Neural cell (in vitro differentiated cells): ENCODE data around the gene BABAM2. TPM values are rescaled to one million over a fixed set of nuclear protein-coding genes. Genes with fewer than 3 reads are reported as not detected.

Experiments used
- H2AFZ ChIP-seq: fragments of 200-600, 300-800 bp; sonication (generic), shearing (Covaris generic); 2 replicates; pipeline ENCODE4 v1.6.0; 2014; ENCODE audit warnings: low read depth, mild to moderate bottlenecking, antibody characterized with exemption, low read length, moderate library complexity
- H3F3A ChIP-seq: fragments of 200-600 bp; shearing (Covaris generic); 2 replicates; pipeline ENCODE4 v1.6.1; 2016; ENCODE audit warnings: mild to moderate bottlenecking, moderate library complexity, mixed read lengths, antibody characterized with exemption, low read length; ENCODE audit not compliant: insufficient read depth, poor library complexity, severe bottlenecking
- H3K27ac ChIP-seq: fragments of 200-600, 300-800 bp; sonication (generic), shearing (Covaris generic); 2 replicates; pipeline ENCODE4 v1.5.1; 2014; ENCODE audit warnings: mild to moderate bottlenecking, low read length, moderate library complexity
- H3K27me3 ChIP-seq: fragments of 300-800, 200-600 bp; sonication (generic), shearing (Covaris generic); 2 replicates; pipeline ENCODE4 v1.6.0; 2014; ENCODE audit warnings: mild to moderate bottlenecking, low read depth, low read length, moderate library complexity; ENCODE audit not compliant: insufficient read depth
- H3K36me3 ChIP-seq: fragments of 300-800, 200-600 bp; sonication (generic), shearing (Covaris generic); 2 replicates; pipeline ENCODE4 v1.5.1; 2014; ENCODE audit warnings: mild to moderate bottlenecking, antibody characterized with exemption, low read length, moderate library complexity; ENCODE audit not compliant: insufficient read depth
- H3K4me2 ChIP-seq: fragments of 300-800, 200-600 bp; sonication (generic), shearing (Covaris generic); 2 replicates; pipeline ENCODE4 v1.6.0; 2014; ENCODE audit warnings: mild to moderate bottlenecking, low read length
- H3K4me3 ChIP-seq: fragments of 300-800, 200-600 bp; sonication (generic), shearing (Covaris generic); 2 replicates; pipeline ENCODE4 v1.5.1; 2014; ENCODE audit warnings: mild to moderate bottlenecking, low read length, moderate library complexity
- H3K79me2 ChIP-seq: fragments of 200-600 bp; shearing (Covaris generic); replicated peaks from 2 replicates; pipeline ENCODE4 v1.6.0; 2014; ENCODE audit warnings: mild to moderate bottlenecking, low read length, moderate library complexity; ENCODE audit not compliant: insufficient read depth
- H3K9ac ChIP-seq: fragments of 300-800, 200-600 bp; sonication (generic), shearing (Covaris generic); 2 replicates; pipeline ENCODE4 v1.6.1; 2016; ENCODE audit warnings: mild to moderate bottlenecking, low read length, mixed read lengths
- H3K9me2 ChIP-seq: fragments of 200-600 bp; shearing (Covaris generic); 2 replicates; pipeline ENCODE4 v1.6.1; 2016; ENCODE audit warnings: mild to moderate bottlenecking, low read length, mixed read lengths; ENCODE audit not compliant: insufficient read depth
- H3K9me3 ChIP-seq: fragments of 200-600, 300-800 bp; sonication (generic), shearing (Covaris generic); 2 replicates; pipeline ENCODE4 v1.6.1; 2016; ENCODE audit warnings: mild to moderate bottlenecking, mixed run types, low read length, moderate library complexity, mixed read lengths
- H4K20me1 ChIP-seq: fragments of 200-600 bp; shearing (Covaris generic); 2 replicates; pipeline ENCODE4 v1.6.1; 2016; ENCODE audit warnings: mild to moderate bottlenecking, mixed run types; ENCODE audit not compliant: insufficient read depth
- CTCF ChIP-seq: fragments of 450-650 bp; IDR thresholded peaks from 2 replicates; pipeline ENCODE4 v1.5.1; 2014; ENCODE audit warnings: antibody characterized with exemption, mild to moderate bottlenecking, moderate library complexity; ENCODE audit not compliant: poor library complexity, severe bottlenecking
- EP300 ChIP-seq: fragments of 450-650 bp; conservative IDR thresholded peaks from 2 replicates; pipeline ENCODE4 v1.6.1; 2014; ENCODE audit warnings: antibody characterized with exemption, mild to moderate bottlenecking, moderate library complexity; ENCODE audit not compliant: poor library complexity, severe bottlenecking
- EZH2 ChIP-seq: fragments of 200-600, 300-800 bp; shearing (Covaris generic), sonication (generic); IDR thresholded peaks from 2 replicates; pipeline ENCODE4 v1.6.1; 2014; ENCODE audit warnings: antibody characterized with exemption, low read length, borderline replicate concordance, mild to moderate bottlenecking; ENCODE audit not compliant: insufficient read depth, poor library complexity, severe bottlenecking
- MXI1 ChIP-seq: fragments of 450-650 bp; conservative IDR thresholded peaks from 2 replicates; pipeline ENCODE4 v1.6.1; 2014; ENCODE audit warnings: antibody characterized with exemption, mild to moderate bottlenecking; ENCODE audit not compliant: poor library complexity, severe bottlenecking
- POLR2AphosphoS5 ChIP-seq: IDR thresholded peaks from 2 replicates; pipeline ENCODE4 v1.6.1; 2012
- RAD21 ChIP-seq: fragments of 450-650 bp; conservative IDR thresholded peaks from 2 replicates; pipeline ENCODE4 v1.6.1; 2014; ENCODE audit warnings: antibody characterized with exemption, mild to moderate bottlenecking, moderate library complexity
- REST ChIP-seq: IDR thresholded peaks from 2 replicates; pipeline ENCODE4 v1.6.1; 2012; ENCODE audit warnings: borderline replicate concordance
- SMC3 ChIP-seq: fragments of 450-650 bp; conservative IDR thresholded peaks from 2 replicates; pipeline ENCODE4 v1.6.1; 2014; ENCODE audit warnings: antibody characterized with exemption, mild to moderate bottlenecking, moderate library complexity; ENCODE audit not compliant: poor library complexity
- TAF1 ChIP-seq: IDR thresholded peaks from 2 replicates; pipeline ENCODE4 v1.6.1; 2012; ENCODE audit warnings: low read depth
- polyA plus RNA-seq: library from polyadenylated mRNA; depleted of rRNA; stranded (reverse); fragments of >200 nt; gene quantifications from 2 replicates; pipeline ENCODE4 v1.2.3, GENCODE V29; 2014

BABAM2 gene
- polyA plus RNA-seq, 1 donor from 2014 or later = 15.3 TPM

- Histone ChIP-seq H3K9me3 (no peaks in the 10 kb centered on the region), H3K79me2 (no peaks in the 10 kb centered on the region), H3K9ac (no peak overlapping the region), H3K4me2 (no peak overlapping the region), H3K9me2 (no peaks in the 10 kb centered on the region), H4K20me1 (no peaks in the 10 kb centered on the region), H3K27ac (no peak overlapping the region), H2AFZ (no peak overlapping the region), H3K4me3 (no peak overlapping the region), H3K27me3 (no peaks in the 10 kb centered on the region), H3K36me3 (no peaks in the 10 kb centered on the region), H3F3A (no peaks in the 10 kb centered on the region)
- no peak for TF ChIP-seq EZH2
- no peak for TF ChIP-seq TAF1
These were observed 383.2 kb downstream of the BABAM2 start for GRCh38 chr2:28273751-28274150.

GRCh38 chr2:28274911-28275685, 384.6 kb downstream of the BABAM2 start:
- no peaks in the 10 kb centered on the region for H3K79me2 ChIP-seq
- no peak overlapping the region for H2AFZ ChIP-seq
- no peaks in the 10 kb centered on the region for H3K27me3 ChIP-seq
- H3K9me3 ChIP-seq = no peaks in the 10 kb centered on the region
- H3K27ac ChIP-seq = no peak overlapping the region
- H3K9me2 ChIP-seq = no peaks in the 10 kb centered on the region
- H3F3A ChIP-seq = no peaks in the 10 kb centered on the region
- no peak overlapping the region for H3K9ac ChIP-seq
- H3K36me3 ChIP-seq = no peaks in the 10 kb centered on the region
- no peak overlapping the region for H3K4me3 ChIP-seq
- TF ChIP-seq SMC3 (no peak), CTCF (no peak), RAD21 (no peak)
- H3K4me2 ChIP-seq = no peak overlapping the region
- no peaks in the 10 kb centered on the region for H4K20me1 ChIP-seq

GRCh38 chr2:28276076-28276618, 385.6 kb downstream of the BABAM2 start:
- no peaks in the 10 kb centered on the region for H3K9me3 ChIP-seq
- no peak overlapping the region for H3K27ac ChIP-seq
- no peaks in the 10 kb centered on the region for H4K20me1 ChIP-seq
- H3K4me3 ChIP-seq = no peak overlapping the region
- H3K9ac ChIP-seq = no peak overlapping the region
- H3K9me2 ChIP-seq = no peaks in the 10 kb centered on the region
- TF ChIP-seq TAF1 (no peak), REST (no peak), SMC3 (no peak), POLR2AphosphoS5 (no peak), EZH2 (no peak), MXI1 (no peak), EP300 (no peak), CTCF (no peak), RAD21 (no peak)
- H3K4me2 ChIP-seq = no peak overlapping the region
- no peaks in the 10 kb centered on the region for H3K79me2 ChIP-seq
- no peaks in the 10 kb centered on the region for H3K36me3 ChIP-seq
- no peaks in the 10 kb centered on the region for H3F3A ChIP-seq
- no peaks in the 10 kb centered on the region for H3K27me3 ChIP-seq
- no peak overlapping the region for H2AFZ ChIP-seq
